ES-I3 (cell line): Measurements from ENCODE around the gene PLPP7.

Source experiments
- H3K36me3 ChIP-seq: 2 replicates; pipeline ENCODE4 v1.6.1; 2013; ENCODE audit warnings: mild to moderate bottlenecking, low read length, control low read depth, moderate library complexity; ENCODE audit not compliant: insufficient read depth
- H3K4me1 ChIP-seq: 2 replicates; pipeline ENCODE4 v1.6.1; 2013; ENCODE audit warnings: mild to moderate bottlenecking, control low read depth, low read length; ENCODE audit not compliant: insufficient read depth
- H3K9ac ChIP-seq: 2 replicates; pipeline ENCODE4 v1.6.1; 2013; ENCODE audit warnings: low read depth, mild to moderate bottlenecking, low read length, moderate library complexity
- H3K9me3 ChIP-seq: 2 replicates; pipeline ENCODE4 v1.6.1; 2013; ENCODE audit warnings: mild to moderate bottlenecking, low read length, moderate library complexity; ENCODE audit not compliant: control insufficient read depth, insufficient read depth

PLPP7 gene

GRCh38 chr9:131273856-131274673 is 15.5 kb upstream of the PLPP7 start:
- Histone ChIP-seq H3K9ac (no peak overlapping the region), H3K36me3 (no peaks in the 10 kb centered on the region), H3K4me1 (peaks cover 24% of the 10 kb centered on the region), H3K9me3 (no peaks in the 10 kb centered on the region)

- Histone ChIP-seq H3K4me1 (peaks cover 24% of the 10 kb centered on the region), H3K9me3 (no peaks in the 10 kb centered on the region), H3K36me3 (no peaks in the 10 kb centered on the region), H3K9ac (no peak overlapping the region)
Observed at GRCh38 chr9:131274674-131275331, 14.7 kb upstream of the PLPP7 start.

GRCh38 chr9:131275332-131276093 is 14.0 kb upstream of the PLPP7 start:
- peak overlapping the region; percentile 48; the same call in 1 of the 2 replicates for H3K9ac ChIP-seq

GRCh38 chr9:131276094-131276888 is 13.2 kb upstream of the PLPP7 start, which contains the start of gene FAM78A:
TSS of gene FAM78A (minus strand) at chr9:131276510. CDS start at chr9:131276179, 331 bp downstream.
- peak within 1 kb of the TSS; percentile 48; the same call in 1 of the 2 replicates for H3K9ac ChIP-seq
- H3K36me3 ChIP-seq, result no peaks in the 10 kb centered on the region
- H3K9me3 ChIP-seq, result no peaks in the 10 kb centered on the region
- peaks cover 20% of the 10 kb centered on the region for H3K4me1 ChIP-seq

More at GRCh38 chr9:131275332-131276093, 14.0 kb upstream of the PLPP7 start:
- Histone ChIP-seq H3K9me3 (no peaks in the 10 kb centered on the region), H3K4me1 (peaks cover 20% of the 10 kb centered on the region), H3K36me3 (no peaks in the 10 kb centered on the region)

- no peaks in the 10 kb centered on the region for H3K9me3 ChIP-seq
- H3K36me3 ChIP-seq, result no peaks in the 10 kb centered on the region
- H3K4me1 ChIP-seq, result peaks cover 20% of the 10 kb centered on the region
- H3K9ac ChIP-seq, result peak overlapping the region; percentile 48; the same call in 1 of the 2 replicates
Observed at GRCh38 chr9:131276891-131277286, 12.6 kb upstream of the PLPP7 start.

GRCh38 chr9:131277287-131277909 is 12.1 kb upstream of the PLPP7 start:
- no peaks in the 10 kb centered on the region for H3K36me3 ChIP-seq
- peaks cover 20% of the 10 kb centered on the region for H3K4me1 ChIP-seq
- no peaks in the 10 kb centered on the region for H3K9me3 ChIP-seq
- H3K9ac ChIP-seq, result peak overlapping the region; percentile 48; the same call in 1 of the 2 replicates

GRCh38 chr9:131277910-131278701 is 11.4 kb upstream of the PLPP7 start:
- Histone ChIP-seq H3K9ac (peak overlapping the region; percentile 48; the same call in 1 of the 2 replicates), H3K4me1 (peaks cover 20% of the 10 kb centered on the region), H3K36me3 (no peaks in the 10 kb centered on the region), H3K9me3 (no peaks in the 10 kb centered on the region)

GRCh38 chr9:131278702-131279111 is 10.8 kb upstream of the PLPP7 start:
- Histone ChIP-seq H3K36me3 (no peaks in the 10 kb centered on the region), H3K4me1 (peaks cover 17% of the 10 kb centered on the region), H3K9me3 (no peaks in the 10 kb centered on the region), H3K9ac (no peak overlapping the region)

GRCh38 chr9:131279196-131279862 is 10.2 kb upstream of the PLPP7 start:
- H3K9me3 ChIP-seq, result no peaks in the 10 kb centered on the region
- H3K9ac ChIP-seq, result no peak overlapping the region
- peaks cover 11% of the 10 kb centered on the region for H3K4me1 ChIP-seq
- no peaks in the 10 kb centered on the region for H3K36me3 ChIP-seq

- H3K9me3 ChIP-seq, result no peaks in the 10 kb centered on the region
Observed at GRCh38 chr9:131279863-131280570, 9.5 kb upstream of the PLPP7 start.

GRCh38 chr9:131280660-131281059 is 8.9 kb upstream of the PLPP7 start:
- Histone ChIP-seq H3K9me3 (no peaks in the 10 kb centered on the region), H3K4me1 (peaks cover 4% of the 10 kb centered on the region; the same call in 1 of the 2 replicates), H3K9ac (no peak overlapping the region), H3K36me3 (no peaks in the 10 kb centered on the region)

More at GRCh38 chr9:131279863-131280570, 9.5 kb upstream of the PLPP7 start:
- no peak overlapping the region for H3K9ac ChIP-seq
- peaks cover 10% of the 10 kb centered on the region; the same call in 1 of the 2 replicates for H3K4me1 ChIP-seq
- H3K36me3 ChIP-seq, result no peaks in the 10 kb centered on the region
